K562 (cell line): Measurements from ENCODE around the gene NR1H3. TPM values are rescaled to one million over a fixed set of nuclear protein-coding genes. Genes with fewer than 3 reads are reported as not detected.

Source experiments
- CTCF ChIP-seq, 3 experiments: IDR thresholded peaks in 2 of 3; conservative IDR thresholded peaks in 1 of 3; 2 replicates each; pipeline ENCODE4 v1.5.1; 2011 to 2012; ENCODE audit warnings: low read length in 3 of 3, mild to moderate bottlenecking in 3 of 3, control low read depth in 2 of 3, improper control_type of control experiment in 1 of 3, inconsistent platforms in 1 of 3, low read depth in 1 of 3, mixed read lengths in 1 of 3, moderate library complexity in 1 of 3; ENCODE audit not compliant: insufficient read depth in 2 of 3
- E2F6 ChIP-seq, 2 experiments: IDR thresholded peaks; 2 replicates each; pipeline ENCODE4 v1.6.1; 2011; ENCODE audit warnings: borderline replicate concordance in 1 of 2, control low read depth in 1 of 2, low read depth in 1 of 2, low read length in 1 of 2, mild to moderate bottlenecking in 1 of 2, mixed read lengths in 1 of 2, moderate library complexity in 1 of 2; ENCODE audit not compliant: insufficient read depth in 1 of 2, insufficient read length in 1 of 2, poor library complexity in 1 of 2, severe bottlenecking in 1 of 2; ENCODE audit errors: extremely low read depth in 1 of 2
- HMGXB4 ChIP-seq: sonication (generic); formaldehyde crosslinking; IDR thresholded peaks from 2 replicates; pipeline ENCODE4 v1.8.1; 2023; ENCODE audit warnings: mild to moderate bottlenecking, missing genetic modification reagents
- MEIS2 ChIP-seq: fragments of 450-650 bp; IDR thresholded peaks from 2 replicates; pipeline ENCODE4 v1.6.1; 2014; ENCODE audit warnings: mild to moderate bottlenecking; ENCODE audit not compliant: partially characterized antibody
- RCOR1 ChIP-seq, 2 experiments: IDR thresholded peaks; 2 replicates each; pipeline ENCODE4 v1.6.1; 2012; ENCODE audit warnings: low read depth in 2 of 2, low read length in 2 of 2, borderline replicate concordance in 1 of 2, improper control_type of control experiment in 1 of 2
- REST ChIP-seq, 2 experiments: fragments of 450-650 bp; formaldehyde crosslinking in 1 of 2; IDR thresholded peaks; 2 replicates each; pipeline versions ENCODE4 v1.4.0 to v1.6.1; 2014 to 2020; ENCODE audit warnings: mild to moderate bottlenecking in 2 of 2, borderline replicate concordance in 1 of 2, low read depth in 1 of 2
- SIX5 ChIP-seq, 2 experiments: IDR thresholded peaks; 2 replicates each; pipeline ENCODE4 v1.6.1; 2011; ENCODE audit warnings: low read length in 2 of 2, borderline replicate concordance in 1 of 2, low read depth in 1 of 2, mild to moderate bottlenecking in 1 of 2, moderate library complexity in 1 of 2; ENCODE audit not compliant: insufficient read depth in 1 of 2
- SUPT5H ChIP-seq: fragments of 450-650 bp; IDR thresholded peaks from 2 replicates; pipeline ENCODE4 v1.6.1; 2016
- TCF7L2 ChIP-seq: fragments of 150-350 bp; IDR thresholded peaks from 2 replicates; pipeline ENCODE4 v1.6.1; 2016; ENCODE audit warnings: low read depth, mild to moderate bottlenecking, low read length, moderate library complexity
- ZC3H11A ChIP-seq: IDR thresholded peaks from 2 replicates; pipeline ENCODE4 v1.6.1; 2012; ENCODE audit warnings: low read depth, low read length, improper control_type of control experiment
- polyA plus RNA-seq, 8 experiments: library from polyadenylated mRNA; depleted of rRNA in 4 of 8; stranded (reverse) in 5 of 8; unstranded in 3 of 8; fragments of >200 nt; fragmentation: Nextera tagmentation in 2 of 8; fragmentation: Illumina TruSeq in 1 of 8; extraction: Ambion mirVana in 2 of 8; extraction: Trizol in 1 of 8; gene quantifications; 2 replicates each; pipeline versions ENCODE4 v1.2.1 to v1.2.3, GENCODE V29; 2011 to 2014; ENCODE audit warnings: inconsistent platforms in 1 of 8, missing spikeins in 1 of 8
- total RNA-seq, 7 experiments: library from RNA; depleted of rRNA in 6 of 7; stranded (reverse); fragments of >200 nt in 6 of 7; fragmentation: Illumina TruSeq in 2 of 7; extraction: Trizol in 2 of 7; gene quantifications; 2 replicates each; pipeline versions ENCODE4 v1.2.1 to v1.2.3, GENCODE V29; 2011 to 2021; ENCODE audit warnings: low replicate concordance in 1 of 7

NR1H3 gene
- total and polyA plus RNA-seq, 9 of the 15 experiments (the other 6 are each of a cell fraction or from before 2014, with no cell fraction given): 8.2 to 26.0 (median 11.9) TPM

GRCh38 chr11:47269829-47270305, 12.1 kb downstream of the NR1H3 start, which contains the start of gene MADD (continued):
- no peak for TF ChIP-seq HMGXB4 (CRISPR knock-in tag)
- no peak for TF ChIP-seq ZC3H11A
- TF ChIP-seq SIX5 (IDR thresholded peaks at IDR 0.05; ENCODE audit: borderline replicate concordance in 1 of 2, insufficient read depth in 1 of 2, low read depth in 1 of 2, low read length in 2 of 2): peak in 1 of 2 experiments; percentile 27; a peak in 1 of 4 replicates
- peak in 2 of 3 experiments; percentile 20 to 26; a peak in 3 of 6 replicates for TF ChIP-seq CTCF (IDR thresholded peaks at IDR 0.05 in 2 of 3, conservative IDR thresholded peaks at IDR 0.05 in 1 of 3; ENCODE audit: insufficient read depth in 2 of 3, low read depth in 1 of 3, low read length in 3 of 3)
- peak in 1 of 2 experiments; percentile 11; a peak in 1 of 4 replicates for TF ChIP-seq RCOR1 (IDR thresholded peaks at IDR 0.05; ENCODE audit: borderline replicate concordance in 1 of 2, low read depth in 2 of 2, low read length in 2 of 2)
- TF ChIP-seq E2F6 (IDR thresholded peaks at IDR 0.05; ENCODE audit: borderline replicate concordance in 1 of 2, extremely low read depth in 1 of 2, insufficient read depth in 1 of 2, insufficient read length in 1 of 2, low read depth in 1 of 2, low read length in 1 of 2, poor library complexity in 1 of 2, severe bottlenecking in 1 of 2): peak; percentile 73 to 84
- TF ChIP-seq REST (IDR thresholded peaks at IDR 0.05; ENCODE audit: borderline replicate concordance): no peak
- 0 out of 2 replicates have a peak, but pooled peaks have one; percentile 21 for TF ChIP-seq REST (CRISPR knock-in tag; IDR thresholded peaks at IDR 0.05; ENCODE audit: low read depth)
- peak; percentile 72 for TF ChIP-seq SUPT5H
- peak; percentile 88 for TF ChIP-seq TCF7L2
- peak; percentile 4 for TF ChIP-seq MEIS2
